ENCODE results near the gene FOXG1.

Gene FOXG1

DNA sequence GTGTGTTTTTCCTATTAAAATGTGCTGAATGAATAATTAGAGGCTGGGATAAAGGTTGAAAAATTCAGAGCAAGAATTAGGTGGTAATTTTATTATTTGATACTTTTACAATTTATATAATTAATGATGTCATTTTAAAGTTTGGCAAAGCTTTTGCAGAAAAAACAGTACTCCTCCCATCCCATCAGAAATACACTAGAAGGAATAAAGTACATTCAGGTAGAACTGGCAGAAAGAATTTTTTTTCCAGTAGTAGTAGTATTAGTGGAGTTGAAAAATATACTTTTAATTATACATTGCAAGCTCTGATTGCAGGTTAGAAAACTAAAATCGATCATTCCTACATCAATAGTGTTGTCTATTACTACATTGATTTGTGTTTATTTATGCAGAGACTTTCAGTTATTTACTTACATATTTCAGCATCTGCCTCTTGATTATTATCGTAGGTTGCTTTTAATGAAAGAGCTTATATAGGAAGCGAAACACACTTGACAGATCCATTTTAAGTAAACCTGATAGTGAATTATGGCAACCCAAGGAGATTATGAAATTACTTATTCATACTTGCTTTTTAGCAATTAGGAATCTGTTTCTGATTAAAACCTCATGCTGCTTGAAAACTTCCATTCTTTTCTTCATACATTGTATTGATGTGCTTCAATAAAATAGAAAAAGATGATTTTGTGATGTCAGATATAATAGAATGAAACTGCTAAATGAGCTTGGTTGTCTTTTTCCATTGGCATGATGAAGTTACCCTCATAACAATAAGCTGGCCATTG, 10.1 kb downstream of the FOXG1 start:
- Histone ChIP-seq H3K27me3 (peaks cover 100% of the 10 kb centered on the region), H3K27ac (no peak overlapping the region), H3K4me3 (ENCODE audit: low read depth in 1 of 2, low read length in 1 of 2) (no peak overlapping the region), H3K36me3 (no peaks in the 10 kb centered on the region), H3K4me1 (ENCODE audit: control insufficient read depth in 1 of 2, insufficient read depth in 1 of 2, low read depth in 1 of 2, low read length in 1 of 2) (no peaks in the 10 kb centered on the region), H3K9me3 (no peaks in the 10 kb centered on the region)
- TF ChIP-seq, protein P1, sequence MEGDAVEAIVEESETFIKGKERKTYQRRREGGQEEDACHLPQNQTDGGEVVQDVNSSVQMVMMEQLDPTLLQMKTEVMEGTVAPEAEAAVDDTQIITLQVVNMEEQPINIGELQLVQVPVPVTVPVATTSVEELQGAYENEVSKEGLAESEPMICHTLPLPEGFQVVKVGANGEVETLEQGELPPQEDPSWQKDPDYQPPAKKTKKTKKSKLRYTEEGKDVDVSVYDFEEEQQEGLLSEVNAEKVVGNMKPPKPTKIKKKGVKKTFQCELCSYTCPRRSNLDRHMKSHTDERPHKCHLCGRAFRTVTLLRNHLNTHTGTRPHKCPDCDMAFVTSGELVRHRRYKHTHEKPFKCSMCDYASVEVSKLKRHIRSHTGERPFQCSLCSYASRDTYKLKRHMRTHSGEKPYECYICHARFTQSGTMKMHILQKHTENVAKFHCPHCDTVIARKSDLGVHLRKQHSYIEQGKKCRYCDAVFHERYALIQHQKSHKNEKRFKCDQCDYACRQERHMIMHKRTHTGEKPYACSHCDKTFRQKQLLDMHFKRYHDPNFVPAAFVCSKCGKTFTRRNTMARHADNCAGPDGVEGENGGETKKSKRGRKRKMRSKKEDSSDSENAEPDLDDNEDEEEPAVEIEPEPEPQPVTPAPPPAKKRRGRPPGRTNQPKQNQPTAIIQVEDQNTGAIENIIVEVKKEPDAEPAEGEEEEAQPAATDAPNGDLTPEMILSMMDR (IDR thresholded peaks at IDR 0.05), result no peak

DNA sequence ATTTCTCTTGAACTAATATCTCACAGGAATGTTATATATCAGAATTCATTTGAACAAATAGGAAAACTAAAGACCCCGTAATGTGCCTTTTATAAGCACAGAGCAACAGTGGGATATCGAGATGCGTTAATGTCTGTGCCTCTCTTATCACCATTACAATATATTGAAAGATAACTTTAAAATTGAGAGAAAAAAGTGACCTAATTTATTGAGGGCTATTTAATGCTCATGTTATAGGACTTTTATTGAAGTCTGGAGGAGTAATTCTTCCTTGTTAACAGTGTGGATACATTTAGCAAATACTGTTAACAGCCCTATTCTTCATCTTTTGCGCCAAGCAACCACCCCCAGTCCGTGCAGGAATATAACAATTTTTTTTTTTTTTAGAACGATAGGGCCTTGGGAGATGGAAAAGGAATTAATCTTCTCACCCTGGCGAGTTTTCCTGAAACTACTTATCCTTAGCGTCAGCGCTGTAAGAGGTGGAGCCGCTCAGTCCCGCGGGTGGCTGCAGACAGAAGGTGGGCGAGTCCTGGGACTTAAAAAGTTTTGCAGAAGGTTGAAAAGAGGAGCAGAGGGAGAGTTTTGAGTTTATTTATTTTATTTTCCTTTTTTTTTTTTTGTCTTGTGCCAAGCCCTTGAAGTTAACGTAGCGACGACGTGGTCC, 11.0 kb downstream of the FOXG1 start:
- no peaks in the 10 kb centered on the region for H3K36me3 ChIP-seq
- H3K4me1 ChIP-seq (ENCODE audit: control insufficient read depth in 1 of 2, insufficient read depth in 1 of 2, low read depth in 1 of 2, low read length in 1 of 2), result no peaks in the 10 kb centered on the region
- H3K9me3 ChIP-seq, result no peaks in the 10 kb centered on the region
- H3K4me3 ChIP-seq (ENCODE audit: low read depth in 1 of 2, low read length in 1 of 2), result no peak overlapping the region
- H3K27me3 ChIP-seq, result peaks cover 100% of the 10 kb centered on the region
- TF ChIP-seq, protein P1 (IDR thresholded peaks at IDR 0.05), result no peak
- H3K27ac ChIP-seq, result no peak overlapping the region

DNA sequence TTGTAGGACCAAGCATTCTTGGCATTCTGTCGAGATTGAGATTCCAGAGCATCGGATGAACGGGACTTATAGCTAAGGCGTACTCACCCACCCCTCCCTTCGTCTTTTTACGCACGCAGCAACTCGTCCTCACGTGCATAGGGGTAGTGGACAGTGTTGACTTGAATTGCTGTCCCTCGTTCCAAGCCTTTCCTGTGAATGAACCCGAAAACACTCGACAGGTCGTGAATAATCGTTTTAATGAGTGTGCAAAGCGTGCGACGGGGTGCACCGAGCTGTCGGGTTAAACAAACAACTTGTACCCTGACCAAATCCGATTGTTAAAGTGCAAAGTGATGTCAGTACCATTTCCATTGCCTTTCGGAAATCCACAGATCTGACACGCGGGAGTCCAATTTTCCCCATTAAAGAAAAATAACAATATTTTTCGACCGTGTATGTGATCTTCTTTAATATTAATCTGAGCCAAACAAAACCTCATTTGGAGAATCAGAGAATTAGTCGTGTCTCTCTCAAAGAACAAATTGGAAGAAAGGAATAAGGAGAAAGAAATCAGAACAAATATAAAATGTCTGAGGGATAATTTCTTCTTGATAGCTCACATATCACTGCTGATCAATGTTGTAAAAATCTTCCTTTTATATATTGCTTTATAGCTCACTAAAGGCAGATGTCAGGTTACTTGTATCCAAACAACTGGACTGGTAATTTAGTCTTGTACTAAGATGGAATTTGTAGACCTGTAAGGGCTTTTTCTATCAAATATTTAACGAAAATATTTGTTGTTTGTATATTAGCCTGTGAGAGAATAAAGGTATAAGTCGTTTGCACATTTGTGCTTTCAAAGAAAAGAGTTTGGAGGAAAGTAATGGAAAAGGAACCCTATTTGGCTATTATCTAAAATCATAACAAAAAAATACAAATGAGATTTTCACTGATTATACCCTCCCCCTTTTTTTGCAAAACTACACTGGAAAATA, 11.8 kb downstream of the FOXG1 start:
- H3K4me1 ChIP-seq (ENCODE audit: control insufficient read depth in 1 of 2, insufficient read depth in 1 of 2, low read depth in 1 of 2, low read length in 1 of 2), result no peaks in the 10 kb centered on the region
- no peak overlapping the region for H3K27ac ChIP-seq
- no peak overlapping the region for H3K4me3 ChIP-seq (ENCODE audit: low read depth in 1 of 2, low read length in 1 of 2)
- TF ChIP-seq, protein P1 (IDR thresholded peaks at IDR 0.05), result no peak
- H3K27me3 ChIP-seq, result peaks cover 100% of the 10 kb centered on the region
- no peaks in the 10 kb centered on the region for H3K9me3 ChIP-seq
- H3K36me3 ChIP-seq, result no peaks in the 10 kb centered on the region

DNA sequence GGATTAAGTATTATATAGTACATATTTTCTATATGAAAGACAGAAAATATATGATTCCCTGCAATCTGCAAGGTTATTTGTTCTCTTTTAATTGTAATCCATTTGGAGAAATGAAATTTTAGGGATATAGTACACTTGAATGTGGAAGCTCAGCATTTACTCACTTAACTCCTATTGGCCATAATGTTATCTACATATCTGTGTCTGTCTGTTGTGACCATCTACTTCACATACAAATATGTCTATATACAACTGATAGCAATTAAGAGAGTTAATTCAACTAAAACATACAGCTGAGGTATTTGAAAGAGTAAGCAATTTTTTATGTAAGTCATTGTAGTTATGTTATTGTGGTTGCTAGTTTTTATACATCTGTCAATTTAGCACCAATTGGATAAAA, 12.9 kb downstream of the FOXG1 start:
- Histone ChIP-seq H3K27ac (no peak overlapping the region), H3K9me3 (no peaks in the 10 kb centered on the region), H3K4me1 (ENCODE audit: control insufficient read depth in 1 of 2, insufficient read depth in 1 of 2, low read depth in 1 of 2, low read length in 1 of 2) (no peaks in the 10 kb centered on the region), H3K36me3 (no peaks in the 10 kb centered on the region), H3K27me3 (peaks cover 100% of the 10 kb centered on the region), H3K4me3 (ENCODE audit: low read depth in 1 of 2, low read length in 1 of 2) (no peak overlapping the region)
- TF ChIP-seq, protein P1 (IDR thresholded peaks at IDR 0.05), result no peak

Data from neutrophil (primary cell).